GM12873 (cell line): Measurements from ENCODE around the gene IL11RA.

Experiments
- CTCF ChIP-seq: IDR thresholded peaks from 2 replicates; pipeline ENCODE4 v1.5.1; 2012; ENCODE audit warnings: low read depth, mild to moderate bottlenecking, moderate library complexity, low read length, control low read depth; ENCODE audit not compliant: insufficient read depth; ENCODE audit errors: missing control alignments

IL11RA gene

GRCh38 chr9:34633851-34634550 is 18.0 kb upstream of the IL11RA start:
- TF ChIP-seq CTCF: peak; percentile 90

DNA sequence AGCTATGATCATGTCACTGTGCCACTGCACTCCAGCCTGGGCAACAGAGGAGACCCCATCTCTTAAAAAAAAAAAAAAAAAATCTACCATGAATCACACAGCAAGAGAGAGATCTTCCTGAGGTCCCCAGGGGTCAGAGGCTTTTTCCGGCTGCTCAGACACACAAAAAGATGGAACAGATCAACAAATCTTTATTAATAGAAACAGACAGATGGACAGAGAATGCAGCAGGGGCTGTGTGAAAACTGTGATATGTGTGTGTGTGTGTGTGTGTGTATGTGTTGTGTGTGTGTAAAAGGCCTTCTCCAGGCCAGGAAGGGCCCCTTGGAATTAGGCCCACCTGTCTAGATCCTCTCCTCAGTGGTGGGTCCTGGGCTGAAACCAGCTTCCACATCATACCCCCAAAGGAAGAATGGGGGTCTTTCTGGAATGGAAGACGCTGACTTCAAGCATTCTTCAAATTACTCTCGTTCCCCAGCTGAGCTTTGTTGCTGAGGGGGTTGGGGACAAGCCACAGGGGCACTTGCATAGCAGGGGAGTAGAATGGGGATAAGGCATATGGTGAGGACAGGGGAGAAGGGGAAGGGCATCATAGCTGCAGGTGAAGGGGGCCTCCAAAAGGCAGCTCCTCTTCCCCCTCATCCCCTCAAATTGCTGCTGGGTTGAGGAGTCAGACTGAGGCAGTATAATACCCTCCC is 17.3 kb upstream of the IL11RA start:
- peak; percentile 1 for TF ChIP-seq CTCF

DNA sequence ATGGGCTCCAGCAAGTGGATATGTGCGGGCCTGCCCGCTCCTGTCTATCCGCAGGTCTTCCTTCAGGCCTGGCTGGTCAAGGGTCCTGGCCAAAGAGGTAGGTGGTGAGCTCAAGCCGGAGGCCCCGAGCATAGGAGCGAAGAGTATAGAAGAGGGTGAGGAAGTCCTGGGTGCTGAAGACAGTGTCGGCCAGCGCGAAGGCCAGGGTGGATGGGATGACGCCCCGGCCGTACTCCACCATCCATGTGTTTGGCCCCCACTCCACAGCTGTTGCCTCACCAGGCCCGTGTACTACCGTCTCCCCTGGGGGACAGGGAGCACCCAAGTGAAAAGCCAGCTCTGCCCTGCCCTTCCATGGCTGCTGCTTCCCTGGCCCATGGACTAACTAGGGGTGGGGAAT is 16.4 kb upstream of the IL11RA start:
- no peak for TF ChIP-seq CTCF

DNA sequence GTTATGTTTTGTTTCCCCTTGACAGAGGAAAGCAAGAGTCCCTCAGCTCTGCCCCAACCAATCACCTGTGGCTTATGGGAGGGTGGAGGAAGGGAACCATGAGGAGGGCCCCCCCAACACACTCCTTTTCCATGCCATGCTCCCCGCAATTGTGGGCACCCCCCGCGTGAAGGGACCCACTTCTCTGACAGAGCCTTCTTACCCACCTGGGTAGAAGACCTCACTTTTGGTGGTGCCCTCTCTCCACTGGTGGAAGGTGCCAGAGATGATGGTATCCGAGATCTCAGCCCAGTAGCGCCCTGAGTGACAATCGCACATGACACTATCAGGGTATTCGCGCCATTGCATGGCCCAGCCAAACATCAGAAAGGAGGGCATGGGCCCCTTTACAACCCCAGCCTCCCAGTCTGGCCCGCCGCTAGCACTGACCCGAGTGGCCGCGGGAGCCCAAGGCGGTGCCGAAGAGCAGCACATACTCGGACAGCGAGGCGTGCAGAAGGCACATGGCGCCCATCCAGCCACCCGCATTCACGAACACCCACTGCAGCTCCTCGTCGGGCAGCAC is 15.1 kb upstream of the IL11RA start:
- no peak for TF ChIP-seq CTCF

- TF ChIP-seq CTCF: no peak
These were observed 14.4 kb upstream of the IL11RA start, which contains the start of gene SIGMAR1 for GRCh38 chr9:34637356-34638137. SIGMAR1 (minus strand) TSS chr9:34637787; CDS start chr9:34637697, 90 bp downstream.

GRCh38 chr9:34638138-34638445 is 13.9 kb upstream of the IL11RA start:
- no peak for TF ChIP-seq CTCF

- TF ChIP-seq CTCF: no peak
These were observed 9.3 kb upstream of the IL11RA start for GRCh38 chr9:34642679-34643078.
